Thyroid gland (tissue), 4 donors: ENCODE data around the gene STAC2.

Experiments used
- POLR2A ChIP-seq, 2 donors: fragments of 450-650 bp; IDR thresholded peaks; one replicate each; pipeline ENCODE4 v1.6.1; 2017; ENCODE audit warnings: antibody characterized with exemption in 2 of 2, mild to moderate bottlenecking in 2 of 2, moderate library complexity in 1 of 2
- TF ChIP-seq, protein P1 (sequence below), 6 experiments: fragments of 200-600 bp in 3 of 6; fragments of 450-650 bp in 3 of 6; sonication (generic) in 3 of 6; IDR thresholded peaks; one replicate each; pipeline ENCODE4 v1.5.1; 2016 to 2019; ENCODE audit warnings: antibody characterized with exemption in 6 of 6, mild to moderate bottlenecking in 2 of 6, inconsistent platforms in 1 of 6, moderate library complexity in 1 of 6

DNA sequence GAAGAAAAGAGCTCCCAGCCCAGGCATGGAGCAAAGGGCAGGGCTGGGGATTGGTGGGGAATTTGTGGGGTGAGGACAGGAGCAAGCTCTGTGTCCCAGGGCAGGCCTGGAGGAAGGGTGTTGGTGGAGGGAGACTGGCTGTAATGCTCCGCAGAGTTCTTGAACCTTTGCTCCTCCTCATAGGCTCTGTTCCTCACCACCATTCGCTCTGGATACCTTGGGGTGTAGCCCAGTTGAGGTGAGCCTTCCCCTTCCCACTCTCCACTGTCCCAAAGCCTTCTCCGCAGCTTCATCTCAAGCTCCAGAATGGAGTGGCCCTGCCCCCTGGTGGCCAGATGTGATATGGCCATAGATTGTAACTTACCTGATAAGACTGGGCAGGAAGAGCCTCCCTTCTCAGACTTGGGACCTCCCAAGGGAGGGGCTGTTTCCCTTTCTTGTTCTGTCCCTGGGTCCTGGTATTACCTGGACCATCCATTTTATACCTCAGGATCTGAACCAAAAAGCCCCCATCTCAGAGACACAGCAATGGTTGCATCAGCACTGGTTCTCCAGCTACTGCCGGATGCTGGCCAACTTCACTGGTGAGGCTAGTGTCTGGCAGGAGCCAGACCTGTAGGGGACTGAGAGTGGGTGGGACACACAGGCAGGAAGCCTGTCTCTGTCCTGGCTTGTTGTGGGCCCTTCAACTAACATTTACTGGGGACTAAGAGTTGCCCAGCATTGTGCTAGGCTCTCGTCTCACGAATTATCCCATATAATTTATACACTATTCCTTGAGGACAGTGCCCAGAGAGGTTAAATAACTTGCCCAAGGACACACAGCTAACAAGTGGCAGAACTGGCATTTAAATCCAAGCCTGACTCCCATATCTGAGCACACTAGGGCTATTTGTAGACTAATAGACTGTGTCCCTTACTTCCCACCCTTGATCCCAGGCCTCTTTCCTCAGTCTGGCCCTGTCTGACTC lies 19.1 kb upstream of the STAC2 start:
- TF ChIP-seq, protein P1, sequence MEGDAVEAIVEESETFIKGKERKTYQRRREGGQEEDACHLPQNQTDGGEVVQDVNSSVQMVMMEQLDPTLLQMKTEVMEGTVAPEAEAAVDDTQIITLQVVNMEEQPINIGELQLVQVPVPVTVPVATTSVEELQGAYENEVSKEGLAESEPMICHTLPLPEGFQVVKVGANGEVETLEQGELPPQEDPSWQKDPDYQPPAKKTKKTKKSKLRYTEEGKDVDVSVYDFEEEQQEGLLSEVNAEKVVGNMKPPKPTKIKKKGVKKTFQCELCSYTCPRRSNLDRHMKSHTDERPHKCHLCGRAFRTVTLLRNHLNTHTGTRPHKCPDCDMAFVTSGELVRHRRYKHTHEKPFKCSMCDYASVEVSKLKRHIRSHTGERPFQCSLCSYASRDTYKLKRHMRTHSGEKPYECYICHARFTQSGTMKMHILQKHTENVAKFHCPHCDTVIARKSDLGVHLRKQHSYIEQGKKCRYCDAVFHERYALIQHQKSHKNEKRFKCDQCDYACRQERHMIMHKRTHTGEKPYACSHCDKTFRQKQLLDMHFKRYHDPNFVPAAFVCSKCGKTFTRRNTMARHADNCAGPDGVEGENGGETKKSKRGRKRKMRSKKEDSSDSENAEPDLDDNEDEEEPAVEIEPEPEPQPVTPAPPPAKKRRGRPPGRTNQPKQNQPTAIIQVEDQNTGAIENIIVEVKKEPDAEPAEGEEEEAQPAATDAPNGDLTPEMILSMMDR (IDR thresholded peaks at IDR 0.05) = peak; percentile 89 to 94 (median 90)
- TF ChIP-seq POLR2A (IDR thresholded peaks at IDR 0.05) = no peak
